Measurements from ENCODE around the gene DHRS9.

The DHRS9 gene

GRCh38 chr2:169136885-169137534 lies 67.6 kb downstream of the DHRS9 start:
- no peak for DNase-seq

- DNase-seq, result no peak
Observed at GRCh38 chr2:169137924-169138323, 68.6 kb downstream of the DHRS9 start.

GRCh38 chr2:169139145-169139544 lies 69.8 kb downstream of the DHRS9 start:
- DNase-seq, result no peak

DNA sequence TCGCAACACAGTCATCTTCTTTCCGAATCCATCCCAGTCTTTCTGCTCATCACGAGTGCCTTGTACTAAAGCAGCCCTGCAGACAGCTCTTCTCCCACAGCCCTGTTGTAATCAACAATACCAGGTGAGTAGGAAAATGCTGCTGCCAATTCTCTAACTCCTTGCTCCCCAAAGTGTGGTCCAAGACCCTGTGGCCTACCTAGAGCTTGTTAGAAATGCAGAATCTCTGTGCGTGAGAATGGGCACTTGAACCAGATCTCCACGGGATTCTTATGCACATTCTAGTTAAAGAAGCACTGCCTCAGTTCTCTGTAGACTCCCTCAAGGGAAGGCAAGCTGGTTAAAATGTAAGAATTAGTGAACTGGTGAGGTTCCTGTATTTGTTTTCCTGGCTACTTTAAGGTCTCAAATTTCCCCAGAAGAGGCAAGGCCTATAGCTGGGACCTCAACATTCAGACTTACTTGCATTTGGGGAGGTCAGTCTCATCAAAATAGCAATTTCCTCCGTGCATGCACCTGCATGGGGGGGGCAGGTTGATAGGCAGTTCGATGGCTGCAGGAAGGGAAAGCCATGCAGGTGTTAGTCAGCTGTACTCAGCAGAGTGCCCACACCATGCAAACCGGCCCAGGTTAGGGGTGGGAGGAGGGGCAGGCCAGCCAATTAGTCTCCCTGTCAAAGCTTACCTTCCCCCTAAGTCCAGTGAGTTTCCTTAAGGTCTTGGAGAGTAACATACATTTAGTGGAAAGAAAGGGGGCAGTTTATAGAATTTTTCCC lies 70.8 kb downstream of the DHRS9 start:
- DNase-seq, result no peak

- DNase-seq, result peak; percentile 61
Observed at GRCh38 chr2:169141713-169142352, 72.5 kb downstream of the DHRS9 start.

- DNase-seq, result no peak
Observed at GRCh38 chr2:169143998-169144397, 74.6 kb downstream of the DHRS9 start.

Measured in T-helper 9 cell (primary cell).